ENCODE data around the gene MET. TPM values are rescaled to one million over a fixed set of nuclear protein-coding genes. Genes with fewer than 3 reads are reported as not detected.

Gene MET
- total RNA-seq, 4 donors from 2014 or later: 3.8 to 25.0 (median 18.6) TPM

GRCh38 chr7:116724560-116725231, 52.7 kb downstream of the MET start:
- Histone ChIP-seq H3K27me3 (no peaks in the 10 kb centered on the region), H3K27ac (no peak overlapping the region), H3K36me3 (no peaks in the 10 kb centered on the region), H3K9me3 (no peaks in the 10 kb centered on the region), H3K4me1 (peaks cover 0 to 9% (median 5%) of the 10 kb centered on the region in 3 donors), H3K4me3 (no peak overlapping the region)
- no peak for TF ChIP-seq CTCF (IDR thresholded peaks at IDR 0.05)
- no peak for TF ChIP-seq POLR2A (IDR thresholded peaks at IDR 0.05)
- no peak for DNase-seq
- intact Hi-C loops (cut with DNase I): no loop called here
- 77 to 94% methylated on average over 5 of the region's 5 CpGs for WGBS, 2 donors

GRCh38 chr7:116726149-116726548, 54.2 kb downstream of the MET start:
- DNase-seq: no peak
- TF ChIP-seq POLR2A (IDR thresholded peaks at IDR 0.05) (no peak), CTCF (IDR thresholded peaks at IDR 0.05) (no peak)
- H3K27me3 ChIP-seq: no peaks in the 10 kb centered on the region
- H3K4me3 ChIP-seq: no peak overlapping the region
- no peaks in the 10 kb centered on the region for H3K36me3 ChIP-seq
- intact Hi-C loops (cut with DNase I): no loop called here
- no peak overlapping the region for H3K27ac ChIP-seq
- H3K4me1 ChIP-seq: peaks cover 0 to 9% (median 5%) of the 10 kb centered on the region in 3 donors
- 92 to 93% methylated on average over 3 of the region's 3 CpGs for WGBS, 2 donors
- H3K9me3 ChIP-seq: no peaks in the 10 kb centered on the region

- intact Hi-C loops (cut with DNase I): no loop called here
- no peak for TF ChIP-seq CTCF (IDR thresholded peaks at IDR 0.05)
- TF ChIP-seq POLR2A (IDR thresholded peaks at IDR 0.05): no peak
- Histone ChIP-seq H3K4me1 (peaks cover 0 to 9% (median 5%) of the 10 kb centered on the region in 3 donors), H3K27me3 (no peaks in the 10 kb centered on the region), H3K9me3 (no peaks in the 10 kb centered on the region), H3K36me3 (no peaks in the 10 kb centered on the region), H3K27ac (peak overlapping the region in 1 of 4 donors; percentile 36), H3K4me3 (no peak overlapping the region)
- WGBS, 2 donors: 45 to 51% methylated on average over 4 of the region's 4 CpGs
- DNase-seq: no peak
Measured at GRCh38 chr7:116726713-116727431, 54.9 kb downstream of the MET start.

GRCh38 chr7:116727432-116728009, 55.5 kb downstream of the MET start:
- Histone ChIP-seq H3K27me3 (no peaks in the 10 kb centered on the region), H3K27ac (no peak overlapping the region), H3K9me3 (no peaks in the 10 kb centered on the region), H3K4me1 (peaks cover 0 to 9% (median 5%) of the 10 kb centered on the region in 3 donors), H3K4me3 (no peak overlapping the region), H3K36me3 (no peaks in the 10 kb centered on the region)
- DNase-seq: no peak
- no peak for TF ChIP-seq CTCF (IDR thresholded peaks at IDR 0.05)
- no peak for TF ChIP-seq POLR2A (IDR thresholded peaks at IDR 0.05)
- WGBS, 2 donors: 56 to 64% methylated on average over 2 to 3 of the region's 3 CpGs
- intact Hi-C loops (cut with DNase I): no loop called here

GRCh38 chr7:116728413-116728812, 56.4 kb downstream of the MET start:
- H3K27me3 ChIP-seq: no peaks in the 10 kb centered on the region
- H3K4me3 ChIP-seq: no peak overlapping the region
- DNase-seq: no peak
- TF ChIP-seq POLR2A (IDR thresholded peaks at IDR 0.05) (no peak), CTCF (IDR thresholded peaks at IDR 0.05) (no peak)
- intact Hi-C loops (cut with DNase I): no loop called here
- no peak overlapping the region for H3K27ac ChIP-seq
- no peaks in the 10 kb centered on the region for H3K9me3 ChIP-seq
- H3K36me3 ChIP-seq: no peaks in the 10 kb centered on the region
- 93 to 95% methylated on average over 1 of the region's 1 CpG for WGBS, 2 donors
- peaks cover 0 to 12% (median 5%) of the 10 kb centered on the region in 3 donors for H3K4me1 ChIP-seq
